Stromal cell of bone marrow (primary cell): ENCODE measurements around the gene NDUFB6.
A peak's percentile ranks its signal among the peaks of the same experiment; 100 is the strongest.
"Not testable (repeated sequence)": the region's sequence is repeated elsewhere in the genome, so short reads cannot be mapped to it uniquely, and the experiment has no call there.

Experiments
- DNase-seq: peaks from one replicate; pipeline ENCODE4 v3.0.0-alpha.2; 2012; ENCODE audit warnings: low read depth

Gene NDUFB6

GRCh38 chr9:32571969-32572899 lies 725 bp downstream of the NDUFB6 start:
- DNase-seq, result peak; percentile 49

- no peak for DNase-seq
These were observed 2.7 kb downstream of the NDUFB6 start for GRCh38 chr9:32570262-32570661.

GRCh38 chr9:32566770-32567169 lies 6.2 kb downstream of the NDUFB6 start:
- no peak for DNase-seq

GRCh38 chr9:32565967-32566366 lies 7.0 kb downstream of the NDUFB6 start:
- DNase-seq, result no peak

- no peak for DNase-seq
These were observed 14.5 kb downstream of the NDUFB6 start for GRCh38 chr9:32558408-32558934.

GRCh38 chr9:32554591-32554990 lies 18.4 kb downstream of the NDUFB6 start:
- DNase-seq, result no peak

GRCh38 chr9:32554107-32554506 lies 18.9 kb downstream of the NDUFB6 start:
- DNase-seq, result no peak

GRCh38 chr9:32552172-32552872 lies 20.6 kb downstream of the NDUFB6 start, which contains the start of the genes SMIM27 and TOPORS:
Gene SMIM27 (plus strand): TSS chr9:32552327. CDS start chr9:32552435, 108 bp downstream.
Gene TOPORS (minus strand): TSS chr9:32552586. CDS start chr9:32552436, 150 bp downstream.
- DNase-seq, result peak; percentile 88

- no peak for DNase-seq
These were observed 21.5 kb downstream of the NDUFB6 start for GRCh38 chr9:32551276-32552051.

- DNase-seq, result peak; percentile 79
These were observed 22.2 kb downstream of the NDUFB6 start for GRCh38 chr9:32550562-32551275.

GRCh38 chr9:32550150-32550561 lies 22.8 kb downstream of the NDUFB6 start:
- no peak for DNase-seq

GRCh38 chr9:32548213-32548612 lies 24.7 kb downstream of the NDUFB6 start:
- not testable (repeated sequence) for DNase-seq

- no peak for DNase-seq
These were observed 27.1 kb downstream of the NDUFB6 start for GRCh38 chr9:32545884-32546283.

- no peak for DNase-seq
These were observed 29.9 kb downstream of the NDUFB6 start for GRCh38 chr9:32543047-32543446.

- DNase-seq, result no peak
These were observed 39.1 kb downstream of the NDUFB6 start for GRCh38 chr9:32533816-32534215.

- DNase-seq, result no peak
These were observed 39.6 kb downstream of the NDUFB6 start for GRCh38 chr9:32533336-32533735.

GRCh38 chr9:32526707-32527048 lies 46.3 kb downstream of the NDUFB6 start:
- DNase-seq, result no peak

GRCh38 chr9:32526041-32526706 lies 46.8 kb downstream of the NDUFB6 start, which contains the start of gene RIGI:
Gene RIGI (minus strand): TSS chr9:32526196. CDS start chr9:32526166, 30 bp downstream.
- peak; percentile 92 for DNase-seq

GRCh38 chr9:32525709-32526030 lies 47.3 kb downstream of the NDUFB6 start:
- no peak for DNase-seq

- no peak for DNase-seq
These were observed 47.9 kb downstream of the NDUFB6 start for GRCh38 chr9:32524892-32525708.
